GM12891 (cell line): ENCODE data around the gene DCAF12.
A peak's percentile ranks its signal among the peaks of the same experiment; 100 is the strongest.

Experiments
- PAX5 ChIP-seq: IDR thresholded peaks from 2 replicates; pipeline ENCODE4 v1.6.1; 2011; ENCODE audit warnings: low read length, moderate library complexity, mild to moderate bottlenecking; ENCODE audit not compliant: insufficient read depth, severe bottlenecking
- POLR2A ChIP-seq: IDR thresholded peaks from 2 replicates; pipeline ENCODE4 v1.6.1; 2011; ENCODE audit warnings: low read depth, low read length, control low read depth
- POLR2AphosphoS5 ChIP-seq: IDR thresholded peaks from 2 replicates; pipeline ENCODE4 v1.6.1; 2011; ENCODE audit warnings: low read depth, low read length, control low read depth
- POU2F2 ChIP-seq: IDR thresholded peaks from 2 replicates; pipeline ENCODE4 v1.6.1; 2011; ENCODE audit warnings: low read depth, mild to moderate bottlenecking, control low read depth, low read length, moderate library complexity
- SPI1 ChIP-seq: IDR thresholded peaks from 2 replicates; pipeline ENCODE4 v1.6.1; 2011; ENCODE audit warnings: low read depth, low read length, control low read depth
- TAF1 ChIP-seq: IDR thresholded peaks from 2 replicates; pipeline ENCODE4 v1.6.1; 2011; ENCODE audit warnings: low read depth, low read length, control low read depth

- TF ChIP-seq POLR2A, result peak; percentile 91
- peak; percentile 93 for TF ChIP-seq POLR2AphosphoS5
- TF ChIP-seq SPI1, result peak; percentile 33; the same call in 1 of the 2 replicates
- peak; percentile 92 for TF ChIP-seq TAF1
- 0 out of 2 replicates have a peak, but pooled peaks have one; percentile 19 for TF ChIP-seq POU2F2
- TF ChIP-seq PAX5, result no peak
These were observed 77.5 kb downstream of the DCAF12 start, which contains the start of gene UBAP2 for GRCh38 chr9:34048727-34049629.
